Body of pancreas (tissue), 4 donors: ENCODE data around the gene MYO6.

Source experiments
- CTCF ChIP-seq, 7 experiments: fragments of 450-650 bp in 4 of 7; fragments of 200-600 bp in 3 of 7; sonication (generic) in 3 of 7; IDR thresholded peaks; one replicate each; pipeline ENCODE4 v1.5.1; 2016 to 2019; ENCODE audit warnings: antibody characterized with exemption in 7 of 7
- POLR2A ChIP-seq, 3 donors: fragments of 450-650 bp; IDR thresholded peaks; one replicate each; pipeline ENCODE4 v1.6.1; 2016; ENCODE audit warnings: antibody characterized with exemption in 3 of 3, mild to moderate bottlenecking in 2 of 3

GRCh38 chr6:75863784-75864183, 114.7 kb downstream of the MYO6 start:
- TF ChIP-seq CTCF (IDR thresholded peaks at IDR 0.05) = no peak
- no peak for TF ChIP-seq POLR2A (IDR thresholded peaks at IDR 0.05)
